Tibial artery (tissue), 4 donors: ENCODE measurements around the gene GRK4.

ENCODE experiments used
- DNase-seq, 2 donors: peaks; one replicate each; pipeline ENCODE4 v3.0.0-alpha.2; 2019
- H3K27ac ChIP-seq, 2 donors: fragments of 200-600 bp; sonication (generic) in 1 of 2; 1 replicate in 1 of 2; 2 replicates in 1 of 2; pipeline ENCODE4 v1.5.1; 2018 to 2019; ENCODE audit warnings: mild to moderate bottlenecking in 1 of 2
- H3K27me3 ChIP-seq, 2 donors: fragments of 200-600 bp; sonication (generic) in 1 of 2; one replicate each; pipeline versions ENCODE4 v1.5.1 to v1.6.0; 2016 to 2019
- H3K36me3 ChIP-seq, 3 donors: fragments of 200-600 bp; sonication (generic) in 2 of 3; one replicate each; pipeline ENCODE4 v1.5.1; 2016 to 2019; ENCODE audit warnings: mild to moderate bottlenecking in 2 of 3
- H3K4me1 ChIP-seq, 4 donors: fragments of 200-600 bp; sonication (generic) in 2 of 4; 1 replicate in 3 of 4; 2 replicates in 1 of 4; pipeline ENCODE4 v1.5.1; 2016 to 2019
- H3K4me3 ChIP-seq, 2 donors: fragments of 200-600 bp; sonication (generic) in 1 of 2; 1 replicate in 1 of 2; 2 replicates in 1 of 2; pipeline ENCODE4 v1.5.1; 2018 to 2019; ENCODE audit warnings: mild to moderate bottlenecking in 2 of 2
- H3K9me3 ChIP-seq, 3 donors: fragments of 200-600 bp; sonication (generic) in 1 of 3; one replicate each; pipeline ENCODE4 v1.5.1; 2016 to 2019
- intact Hi-C: fragments of 100-400 bp; cut with DNase I; formaldehyde crosslinking; loops from one replicate; pipeline ENCODE4 v1.15.0; 2023; ENCODE audit warnings: low total_unique reads
- TF ChIP-seq, protein P1 (sequence below), 2 experiments: fragments of 200-600 bp in 1 of 2; fragments of 450-650 bp in 1 of 2; IDR thresholded peaks; one replicate each; pipeline ENCODE4 v1.5.1; 2017 to 2019; ENCODE audit warnings: antibody characterized with exemption in 2 of 2, mild to moderate bottlenecking in 1 of 2, moderate library complexity in 1 of 2

GRK4 gene

GRCh38 chr4:3073158-3074077 lies 110.0 kb downstream of the GRK4 start:
- Histone ChIP-seq H3K27me3 (no peaks in the 10 kb centered on the region), H3K27ac (peak overlapping the region; percentile 71 to 78), H3K4me1 (peaks cover 0 to 31% (median 18%) of the 10 kb centered on the region in 4 donors), H3K36me3 (no peaks in the 10 kb centered on the region), H3K9me3 (no peaks in the 10 kb centered on the region), H3K4me3 (peak overlapping the region; percentile 65 to 92)
- TF ChIP-seq, protein P1, sequence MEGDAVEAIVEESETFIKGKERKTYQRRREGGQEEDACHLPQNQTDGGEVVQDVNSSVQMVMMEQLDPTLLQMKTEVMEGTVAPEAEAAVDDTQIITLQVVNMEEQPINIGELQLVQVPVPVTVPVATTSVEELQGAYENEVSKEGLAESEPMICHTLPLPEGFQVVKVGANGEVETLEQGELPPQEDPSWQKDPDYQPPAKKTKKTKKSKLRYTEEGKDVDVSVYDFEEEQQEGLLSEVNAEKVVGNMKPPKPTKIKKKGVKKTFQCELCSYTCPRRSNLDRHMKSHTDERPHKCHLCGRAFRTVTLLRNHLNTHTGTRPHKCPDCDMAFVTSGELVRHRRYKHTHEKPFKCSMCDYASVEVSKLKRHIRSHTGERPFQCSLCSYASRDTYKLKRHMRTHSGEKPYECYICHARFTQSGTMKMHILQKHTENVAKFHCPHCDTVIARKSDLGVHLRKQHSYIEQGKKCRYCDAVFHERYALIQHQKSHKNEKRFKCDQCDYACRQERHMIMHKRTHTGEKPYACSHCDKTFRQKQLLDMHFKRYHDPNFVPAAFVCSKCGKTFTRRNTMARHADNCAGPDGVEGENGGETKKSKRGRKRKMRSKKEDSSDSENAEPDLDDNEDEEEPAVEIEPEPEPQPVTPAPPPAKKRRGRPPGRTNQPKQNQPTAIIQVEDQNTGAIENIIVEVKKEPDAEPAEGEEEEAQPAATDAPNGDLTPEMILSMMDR (IDR thresholded peaks at IDR 0.05), result no peak
- intact Hi-C loops, result no loop called here
- peak; percentile 28 to 70 for DNase-seq

- Histone ChIP-seq H3K9me3 (no peaks in the 10 kb centered on the region), H3K27me3 (no peaks in the 10 kb centered on the region), H3K36me3 (no peaks in the 10 kb centered on the region), H3K4me3 (peak within 1 kb of the TSS; percentile 65 to 92), H3K4me1 (peaks cover 0 to 31% (median 18%) of the 10 kb centered on the region in 4 donors), H3K27ac (peak within 1 kb of the TSS; percentile 81 to 88)
- TF ChIP-seq, protein P1 (IDR thresholded peaks at IDR 0.05), result peak in 1 of 2 experiments; percentile 25
- intact Hi-C loops, result no loop called here
- DNase-seq, result peak; percentile 94 to 98
Measured at GRCh38 chr4:3074078-3074845, 110.9 kb downstream of the GRK4 start, which contains the start of the genes HTT and HTT-AS. Gene HTT (plus strand): TSS chr4:3074681. CDS start chr4:3074826, 145 bp downstream. Gene HTT-AS (minus strand): TSS chr4:3074538.

- H3K27me3 ChIP-seq, result no peaks in the 10 kb centered on the region
- H3K27ac ChIP-seq, result peak overlapping the region; percentile 81 to 88
- H3K36me3 ChIP-seq, result no peaks in the 10 kb centered on the region
- intact Hi-C loops, result no loop called here
- no peaks in the 10 kb centered on the region for H3K9me3 ChIP-seq
- peaks cover 0 to 31% (median 18%) of the 10 kb centered on the region in 4 donors for H3K4me1 ChIP-seq
- peak overlapping the region; percentile 65 to 92 for H3K4me3 ChIP-seq
- TF ChIP-seq, protein P1 (IDR thresholded peaks at IDR 0.05), result no peak
- DNase-seq, result peak; percentile 51 to 73
Measured at GRCh38 chr4:3074846-3075651, 111.7 kb downstream of the GRK4 start.

DNA sequence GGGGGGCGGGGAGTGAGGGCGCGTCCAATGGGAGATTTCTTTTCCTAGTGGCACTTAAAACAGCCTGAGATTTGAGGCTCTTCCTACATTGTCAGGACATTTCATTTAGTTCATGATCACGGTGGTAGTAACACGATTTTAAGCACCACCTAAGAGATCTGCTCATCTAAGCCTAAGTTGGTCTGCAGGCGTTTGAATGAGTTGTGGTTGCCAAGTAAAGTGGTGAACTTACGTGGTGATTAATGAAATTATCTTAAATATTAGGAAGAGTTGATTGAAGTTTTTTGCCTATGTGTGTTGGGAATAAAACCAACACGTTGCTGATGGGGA lies 112.2 kb downstream of the GRK4 start:
- Histone ChIP-seq H3K27me3 (no peaks in the 10 kb centered on the region), H3K36me3 (no peaks in the 10 kb centered on the region), H3K9me3 (no peaks in the 10 kb centered on the region), H3K27ac (peak overlapping the region; percentile 81 to 88), H3K4me3 (peak overlapping the region; percentile 65 to 92), H3K4me1 (peaks cover 0 to 31% (median 18%) of the 10 kb centered on the region in 4 donors)
- DNase-seq, result no peak
- intact Hi-C loops, result no loop called here
- TF ChIP-seq, protein P1 (IDR thresholded peaks at IDR 0.05), result no peak

DNA sequence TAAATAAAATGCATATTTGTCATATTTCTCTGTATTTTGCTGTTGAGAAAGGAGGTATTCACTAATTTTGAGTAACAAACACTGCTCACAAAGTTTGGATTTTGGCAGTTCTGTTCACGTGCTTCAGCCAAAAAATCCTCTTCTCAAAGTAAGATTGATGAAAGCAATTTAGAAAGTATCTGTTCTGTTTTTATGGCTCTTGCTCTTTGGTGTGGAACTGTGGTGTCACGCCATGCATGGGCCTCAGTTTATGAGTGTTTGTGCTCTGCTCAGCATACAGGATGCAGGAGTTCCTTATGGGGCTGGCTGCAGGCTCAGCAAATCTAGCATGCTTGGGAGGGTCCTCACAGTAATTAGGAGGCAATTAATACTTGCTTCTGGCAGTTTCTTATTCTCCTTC lies 114.4 kb downstream of the GRK4 start:
- peaks cover 0 to 31% (median 18%) of the 10 kb centered on the region in 4 donors for H3K4me1 ChIP-seq
- no peak overlapping the region for H3K27ac ChIP-seq
- intact Hi-C loops, result no loop called here
- H3K27me3 ChIP-seq, result no peaks in the 10 kb centered on the region
- H3K9me3 ChIP-seq, result no peaks in the 10 kb centered on the region
- no peaks in the 10 kb centered on the region for H3K36me3 ChIP-seq
- TF ChIP-seq, protein P1 (IDR thresholded peaks at IDR 0.05), result no peak
- H3K4me3 ChIP-seq, result no peak overlapping the region
- DNase-seq, result no peak
